Omental fat pad (tissue), 4 donors: ENCODE results near the gene GTPBP1. TPM values are rescaled to one million over a fixed set of nuclear protein-coding genes. Genes with fewer than 3 reads are reported as not detected.

Source experiments
- ATAC-seq: fragments of 150-250 bp; one replicate; pipeline ENCODE4 v1.9.1; 2016; ENCODE audit warnings: mild to moderate bottlenecking, moderate library complexity; ENCODE audit not compliant: low FRiP score
- DNase-seq: peaks from one replicate; pipeline ENCODE4 v3.0.0-alpha.2; 2019; ENCODE audit warnings: low spot score
- total RNA-seq, 4 donors: library from RNA; depleted of rRNA; stranded (reverse); fragments of >200 nt; gene quantifications; one replicate each; pipeline ENCODE4 v1.1.0, GENCODE V29; 2016
- TF ChIP-seq, protein P1 (sequence below), 3 donors: fragments of 450-650 bp; IDR thresholded peaks; one replicate each; pipeline ENCODE4 v1.5.1; 2016 to 2017; ENCODE audit warnings: antibody characterized with exemption in 3 of 3, mild to moderate bottlenecking in 3 of 3, moderate library complexity in 2 of 3

The GTPBP1 gene
- total RNA-seq, 4 donors from 2014 or later, result 31.3 to 75.7 (median 51.4) TPM

DNA sequence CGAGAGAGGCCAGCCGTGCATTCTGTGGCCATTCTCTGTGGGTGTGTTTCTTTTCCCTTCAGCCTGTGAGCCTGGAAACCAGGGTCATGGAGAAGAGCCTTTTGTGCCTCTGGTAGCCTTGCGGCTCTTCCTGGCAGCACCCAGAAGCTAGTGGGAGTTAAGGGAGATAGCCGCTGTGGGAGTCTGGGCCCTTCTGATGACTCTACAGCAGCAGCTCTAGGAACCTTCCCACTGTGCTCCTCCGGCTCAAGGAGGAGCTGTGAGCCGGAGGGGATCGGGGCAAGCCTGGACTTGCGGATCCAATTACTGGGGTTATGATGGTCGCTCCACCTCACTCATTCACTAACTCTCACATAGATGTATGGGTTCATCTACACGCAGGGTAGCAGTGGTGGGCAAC is 10.5 kb downstream of the GTPBP1 start:
- TF ChIP-seq, protein P1, sequence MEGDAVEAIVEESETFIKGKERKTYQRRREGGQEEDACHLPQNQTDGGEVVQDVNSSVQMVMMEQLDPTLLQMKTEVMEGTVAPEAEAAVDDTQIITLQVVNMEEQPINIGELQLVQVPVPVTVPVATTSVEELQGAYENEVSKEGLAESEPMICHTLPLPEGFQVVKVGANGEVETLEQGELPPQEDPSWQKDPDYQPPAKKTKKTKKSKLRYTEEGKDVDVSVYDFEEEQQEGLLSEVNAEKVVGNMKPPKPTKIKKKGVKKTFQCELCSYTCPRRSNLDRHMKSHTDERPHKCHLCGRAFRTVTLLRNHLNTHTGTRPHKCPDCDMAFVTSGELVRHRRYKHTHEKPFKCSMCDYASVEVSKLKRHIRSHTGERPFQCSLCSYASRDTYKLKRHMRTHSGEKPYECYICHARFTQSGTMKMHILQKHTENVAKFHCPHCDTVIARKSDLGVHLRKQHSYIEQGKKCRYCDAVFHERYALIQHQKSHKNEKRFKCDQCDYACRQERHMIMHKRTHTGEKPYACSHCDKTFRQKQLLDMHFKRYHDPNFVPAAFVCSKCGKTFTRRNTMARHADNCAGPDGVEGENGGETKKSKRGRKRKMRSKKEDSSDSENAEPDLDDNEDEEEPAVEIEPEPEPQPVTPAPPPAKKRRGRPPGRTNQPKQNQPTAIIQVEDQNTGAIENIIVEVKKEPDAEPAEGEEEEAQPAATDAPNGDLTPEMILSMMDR (IDR thresholded peaks at IDR 0.05), result no peak

DNA sequence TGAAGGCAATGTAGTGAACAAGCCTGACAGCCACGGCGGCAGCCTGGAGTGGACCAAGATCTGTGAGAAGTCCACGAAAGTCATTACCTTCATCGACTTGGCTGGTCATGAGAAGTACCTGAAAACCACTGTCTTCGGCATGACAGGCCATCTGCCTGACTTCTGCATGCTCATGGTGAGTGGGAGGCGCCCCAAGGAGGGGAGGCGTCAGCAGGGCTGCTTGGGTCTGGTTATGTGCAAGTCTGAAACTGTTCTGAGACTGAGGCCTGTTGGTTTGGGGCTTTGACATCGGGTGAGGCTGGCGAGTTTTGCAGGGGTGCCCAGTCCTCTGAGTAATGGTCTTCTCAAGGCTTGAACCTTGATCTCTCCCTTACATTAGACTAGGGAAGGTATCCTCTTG is 11.1 kb downstream of the GTPBP1 start:
- TF ChIP-seq, protein P1 (IDR thresholded peaks at IDR 0.05), result no peak
- ATAC-seq, result no peak
- no peak for DNase-seq

More for the DNA sequence above, 10.5 kb downstream of the GTPBP1 start:
- DNase-seq (no peak), ATAC-seq (no peak)

DNA sequence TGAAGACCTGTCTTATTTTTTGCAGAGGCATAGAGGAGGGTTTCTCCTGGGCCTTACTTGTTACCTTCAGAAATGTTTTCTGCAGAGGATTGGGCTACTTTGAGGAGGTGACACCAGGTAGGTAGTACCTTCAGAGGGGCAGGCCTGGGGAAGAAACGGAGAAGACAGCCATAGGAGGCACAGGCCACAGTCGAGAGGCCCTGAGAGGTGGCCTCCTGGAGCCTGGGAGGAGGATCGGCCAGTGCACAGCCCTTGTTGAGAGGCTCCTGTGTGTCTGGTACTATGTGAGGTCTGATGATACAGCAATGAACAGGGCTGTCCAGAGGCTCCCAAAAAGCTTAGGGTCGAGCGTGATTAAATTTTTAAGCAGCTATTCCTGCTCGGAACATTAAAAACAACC is 11.5 kb downstream of the GTPBP1 start:
- DNase-seq, result no peak
- TF ChIP-seq, protein P1 (IDR thresholded peaks at IDR 0.05), result no peak
- no peak for ATAC-seq

DNA sequence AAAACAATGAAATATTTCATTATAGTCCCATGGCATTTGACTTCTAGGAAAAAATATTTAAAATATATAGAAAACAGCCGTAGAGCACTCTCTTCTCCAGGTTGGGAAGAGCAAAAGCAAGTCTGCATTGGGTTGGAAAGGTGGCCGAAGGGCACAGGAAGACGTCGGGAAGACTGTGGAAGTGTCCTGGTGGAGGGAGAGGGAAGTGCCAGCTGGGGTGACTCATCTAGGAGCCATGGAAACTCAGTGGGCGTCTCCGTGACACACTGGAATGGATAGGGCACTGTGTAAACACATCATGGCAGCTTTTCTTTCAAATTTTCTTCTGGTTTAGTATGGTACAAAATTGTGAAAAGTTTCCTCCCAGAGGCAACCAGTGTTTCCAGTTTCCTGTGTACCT is 12.7 kb downstream of the GTPBP1 start:
- TF ChIP-seq, protein P1 (IDR thresholded peaks at IDR 0.05), result peak in 1 of 3 donors; percentile 58
- ATAC-seq (peak; percentile 92), DNase-seq (peak; percentile 50)

DNA sequence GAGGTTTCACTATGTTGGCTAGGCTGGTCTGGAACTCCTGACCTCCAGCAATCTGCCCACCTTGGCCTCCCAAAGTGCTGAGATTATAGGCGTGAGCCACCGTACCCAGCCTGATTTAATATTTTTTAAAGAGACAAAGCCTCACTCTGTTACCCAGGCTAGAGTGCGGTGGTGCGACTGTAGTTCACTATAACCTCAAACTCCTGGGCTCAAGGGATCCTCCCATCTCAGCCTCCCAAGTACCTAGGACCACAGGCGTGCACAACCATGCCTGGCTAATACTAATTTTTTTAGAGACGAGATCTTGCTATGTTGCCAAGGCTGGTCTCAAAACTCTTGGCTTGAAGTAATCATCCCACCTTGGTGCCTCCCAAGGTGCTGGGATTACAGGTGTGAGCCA is 13.5 kb downstream of the GTPBP1 start:
- TF ChIP-seq, protein P1 (IDR thresholded peaks at IDR 0.05), result no peak
- ATAC-seq (no peak), DNase-seq (peak; percentile 1)

DNA sequence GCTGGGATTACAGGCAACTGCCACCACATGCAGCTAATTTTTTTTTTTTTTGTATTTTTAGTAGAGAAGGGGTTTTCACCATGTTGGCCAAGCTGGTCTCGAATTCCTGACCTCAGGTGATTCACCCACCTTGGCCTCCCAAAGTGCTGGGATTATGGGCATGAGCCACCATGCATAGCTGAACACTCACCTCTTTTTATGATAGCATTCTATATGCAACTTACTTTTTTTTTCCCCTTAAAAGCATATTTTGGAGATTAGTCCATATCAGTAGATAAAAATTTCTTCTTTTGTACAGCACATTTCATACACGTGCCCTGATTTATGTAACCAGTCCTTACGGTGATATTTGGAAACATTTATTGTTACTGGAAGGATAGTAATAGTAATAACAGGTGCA is 14.6 kb downstream of the GTPBP1 start:
- TF ChIP-seq, protein P1 (IDR thresholded peaks at IDR 0.05), result no peak
- DNase-seq (no peak), ATAC-seq (no peak)

DNA sequence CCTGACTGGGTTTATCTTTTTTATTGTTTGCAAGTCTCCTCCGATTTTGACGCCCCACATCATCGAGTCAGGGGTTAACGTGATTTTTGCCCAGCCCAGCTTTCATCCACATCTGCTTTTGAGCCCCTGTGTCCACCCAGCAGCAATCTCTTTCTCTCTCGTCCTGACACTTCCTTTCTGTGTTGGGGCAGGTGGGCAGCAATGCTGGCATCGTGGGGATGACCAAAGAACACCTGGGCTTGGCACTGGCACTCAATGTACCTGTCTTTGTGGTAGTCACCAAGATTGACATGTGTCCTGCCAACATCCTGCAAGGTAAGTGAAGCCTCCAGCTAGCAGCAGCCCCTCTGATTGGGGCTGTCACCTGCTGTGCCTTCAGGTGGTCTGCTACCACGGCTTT is 15.8 kb downstream of the GTPBP1 start:
- ATAC-seq (no peak), DNase-seq (no peak)
- TF ChIP-seq, protein P1 (IDR thresholded peaks at IDR 0.05), result no peak
